Mucosa of descending colon (tissue), 3 donors: ENCODE results near the gene QDPR. TPM values are rescaled to one million over a fixed set of nuclear protein-coding genes. Genes with fewer than 3 reads are reported as not detected.

Experiments
- ATAC-seq: fragments of 200-7000 bp; cut with Tn5 transposase; one replicate; pipeline ENCODE4 v1.9.1; 2020; ENCODE audit warnings: mild to moderate bottlenecking, moderate library complexity
- DNase-seq, 3 donors: peaks; one replicate each; pipeline ENCODE4 v3.0.0-alpha.2; 2020
- H3K36me3 ChIP-seq: fragments of 200-600 bp; one replicate; pipeline ENCODE4 v1.8.0; 2021; ENCODE audit warnings: low read depth, mild to moderate bottlenecking
- H3K4me1 ChIP-seq: fragments of 200-600 bp; one replicate; pipeline ENCODE4 v1.8.0; 2021; ENCODE audit warnings: low read depth, mild to moderate bottlenecking
- H3K4me3 ChIP-seq: fragments of 200-600 bp; one replicate; pipeline ENCODE4 v1.8.0; 2021; ENCODE audit warnings: mild to moderate bottlenecking
- H3K9me3 ChIP-seq: fragments of 200-600 bp; one replicate; pipeline ENCODE4 v1.8.0; 2021; ENCODE audit warnings: mild to moderate bottlenecking
- CTCF ChIP-seq: fragments of 200-600 bp; IDR thresholded peaks from one replicate; pipeline ENCODE4 v1.8.0; 2022; ENCODE audit warnings: antibody characterized with exemption, mild to moderate bottlenecking
- intact Hi-C, 2 donors: fragments of 100-400 bp; cut with DNase I in 1 of 2; cut with micrococcal nuclease in 1 of 2; formaldehyde crosslinking; loops; one replicate each; pipeline versions ENCODE4 v1.11.0 to v1.11.1; 2022; cut with DNase I, micrococcal nuclease
- total RNA-seq, 3 donors: library from RNA; stranded (reverse); fragmentation: NEBNext Ultra II Directional in 2 of 3; extraction: Animal tissue kit (Norgen Biotek cat#: 25700) in 2 of 3; gene quantifications; one replicate each; pipeline versions ENCODE4 v1.2.1 to v1.2.4, GENCODE V29; 2021 to 2023
- donor health status: DM: no; HTN: no; CAD: no; lungs with moderate emphysema.
- donor health status: DM: no; HTN: no; CAD: no.
- donor health status: DM: no; HTN: yes; CAD: no.

The QDPR gene
- total RNA-seq, 3 donors from 2014 or later = 18.0 to 27.2 (median 24.1) TPM

GRCh38 chr4:17528551-17529165 lies 16.8 kb upstream of the QDPR start:
- ATAC-seq (no peak), DNase-seq (no peak)
- intact Hi-C loops = no loop called here

GRCh38 chr4:17526695-17527477 lies 15.0 kb upstream of the QDPR start:
- no peaks in the 10 kb centered on the region for H3K36me3 ChIP-seq
- H3K4me3 ChIP-seq = no peak overlapping the region
- no peaks in the 10 kb centered on the region for H3K4me1 ChIP-seq
- no peak for ATAC-seq
- no peaks in the 10 kb centered on the region for H3K9me3 ChIP-seq
- intact Hi-C loops = no loop called here
- DNase-seq = no peak
- TF ChIP-seq CTCF = no peak

More at GRCh38 chr4:17528551-17529165, 16.8 kb upstream of the QDPR start:
- Histone ChIP-seq H3K36me3 (no peaks in the 10 kb centered on the region), H3K9me3 (no peaks in the 10 kb centered on the region), H3K4me3 (no peak overlapping the region), H3K4me1 (no peaks in the 10 kb centered on the region)
- TF ChIP-seq CTCF = no peak

- no peaks in the 10 kb centered on the region for H3K9me3 ChIP-seq
- H3K4me3 ChIP-seq = no peak overlapping the region
- ATAC-seq (no peak), DNase-seq (no peak)
- intact Hi-C loops = no loop called here
- TF ChIP-seq CTCF = no peak
- H3K4me1 ChIP-seq = no peaks in the 10 kb centered on the region
- no peaks in the 10 kb centered on the region for H3K36me3 ChIP-seq
These were observed 11.8 kb upstream of the QDPR start for GRCh38 chr4:17523662-17524061.

- no peaks in the 10 kb centered on the region for H3K36me3 ChIP-seq
- H3K9me3 ChIP-seq = no peaks in the 10 kb centered on the region
- TF ChIP-seq CTCF = no peak
- DNase-seq (no peak), ATAC-seq (no peak)
- H3K4me1 ChIP-seq = no peaks in the 10 kb centered on the region
- H3K4me3 ChIP-seq = no peak overlapping the region
- intact Hi-C loops = no loop called here
These were observed 9.7 kb upstream of the QDPR start for GRCh38 chr4:17521595-17521994.

GRCh38 chr4:17517664-17518063 lies 5.8 kb upstream of the QDPR start:
- TF ChIP-seq CTCF = no peak
- H3K4me3 ChIP-seq = no peak overlapping the region
- DNase-seq (no peak), ATAC-seq (no peak)
- no peaks in the 10 kb centered on the region for H3K9me3 ChIP-seq
- H3K36me3 ChIP-seq = no peaks in the 10 kb centered on the region
- intact Hi-C loops = no loop called here
- no peaks in the 10 kb centered on the region for H3K4me1 ChIP-seq
